HepG2 (cell line): ENCODE measurements around the gene TMEM11. TPM values are rescaled to one million over a fixed set of nuclear protein-coding genes. Genes with fewer than 3 reads are reported as not detected.

Experiments
- ATAC-seq: fragments of 200-7000 bp; cut with Tn5 transposase; 3 replicates; pipeline ENCODE4 v1.9.1; 2020; ENCODE audit warnings: mild to moderate bottlenecking, moderate library complexity
- BruUV-seq: library from RNA; stranded (reverse); fragments of 400-500 nt; replicated peaks from 2 replicates; lab custom pipeline; 2021; lab: Mats Ljungman, UMichigan
- CTCF ChIA-PET: fragments of 300-600 bp; formaldehyde crosslinking; extraction: SDS; loops from one replicate; lab custom pipeline; 2021; ENCODE audit warnings: low total read pairs, inconsistent platforms, low intra/inter-chr PET ratio; lab: Yijun Ruan, JAX
- POLR2A ChIA-PET: fragments of 350-600 bp; sonication (Branson Sonifier 250); formaldehyde crosslinking; loops from one replicate; lab custom pipeline; 2020; ENCODE audit warnings: antibody characterized with exemption, inconsistent platforms; lab: Yijun Ruan, JAX
- DNase-seq: peaks from one replicate; pipeline ENCODE4 v3.0.0-alpha.2; 2015; ENCODE audit warnings: low spot score
- FAIRE-seq: peaks from 3 replicates; lab custom pipeline; 2011; peaks lifted over from hg19 to GRCh38; lab: Jason Lieb, UNC
- H2AFZ ChIP-seq: one replicate; pipeline ENCODE4 v1.6.1; 2011; ENCODE audit warnings: low read length, inconsistent platforms
- H3K27ac ChIP-seq: fragments of 300-600 bp; 3 replicates; pipeline ENCODE4 v1.8.0; 2011; ENCODE audit warnings: mixed run types, mild to moderate bottlenecking, mixed read lengths, low read length, inconsistent platforms; ENCODE audit not compliant: insufficient read depth; ENCODE audit errors: extremely low read length
- H3K27me3 ChIP-seq, 2 experiments: fragments of 200-600 bp in 1 of 2; 2 replicates in 1 of 2; 3 replicates in 1 of 2; pipeline versions ENCODE4 v1.6.0 to v1.8.0; 2011; ENCODE audit warnings: low read length in 2 of 2, mild to moderate bottlenecking in 2 of 2, moderate library complexity in 2 of 2, inconsistent platforms in 1 of 2; ENCODE audit not compliant: insufficient read depth in 2 of 2, control insufficient read depth in 1 of 2
- H3K36me3 ChIP-seq, 2 experiments: fragments of 200-600 bp in 1 of 2; replicated peaks in 1 of 2; 2 replicates in 1 of 2; 3 replicates in 1 of 2; pipeline versions ENCODE4 v1.5.1 to v1.8.0; 2011; ENCODE audit warnings: low read length in 2 of 2, inconsistent platforms in 1 of 2; ENCODE audit not compliant: insufficient read depth in 2 of 2, control insufficient read depth in 1 of 2
- H3K4me1 ChIP-seq: 2 replicates; pipeline ENCODE4 v1.5.1; 2012; ENCODE audit warnings: low read length, inconsistent platforms; ENCODE audit not compliant: insufficient read depth
- H3K4me2 ChIP-seq: 2 replicates; pipeline ENCODE4 v1.6.0; 2011; ENCODE audit warnings: low read depth, low read length, inconsistent platforms
- H3K4me3 ChIP-seq, 3 experiments: fragments of 200-600 bp in 1 of 3; sonication (generic), shearing (Covaris generic) in 1 of 3; replicated peaks in 1 of 3; 2 replicates each; pipeline ENCODE4 v1.5.1; 2011 to 2016; ENCODE audit warnings: low read length in 3 of 3, inconsistent platforms in 2 of 3, low read depth in 2 of 3, mild to moderate bottlenecking in 2 of 3, control low read depth in 1 of 3, mixed read lengths in 1 of 3; ENCODE audit not compliant: insufficient read depth in 1 of 3
- H3K79me2 ChIP-seq: one replicate; pipeline ENCODE4 v1.6.1; 2011; ENCODE audit warnings: low read length, inconsistent platforms; ENCODE audit not compliant: insufficient read depth
- H3K9ac ChIP-seq: 2 replicates; pipeline ENCODE4 v1.6.0; 2011; ENCODE audit warnings: mild to moderate bottlenecking, low read depth, low read length, inconsistent platforms; ENCODE audit not compliant: insufficient read depth
- H3K9me3 ChIP-seq: 2 replicates; pipeline ENCODE4 v1.5.1; 2012; ENCODE audit warnings: mild to moderate bottlenecking, low read length
- H4K20me1 ChIP-seq: 2 replicates; pipeline ENCODE4 v1.6.0; 2011; ENCODE audit warnings: inconsistent platforms, mild to moderate bottlenecking, low read length, moderate library complexity; ENCODE audit not compliant: insufficient read depth
- AHDC1 ChIP-seq: sonication (generic); formaldehyde crosslinking; IDR thresholded peaks from 2 replicates; pipeline ENCODE4 v1.5.1; 2020; ENCODE audit warnings: mild to moderate bottlenecking, missing genetic modification reagents, borderline replicate concordance
- ATF1 ChIP-seq: IDR thresholded peaks from 2 replicates; pipeline ENCODE4 v1.6.1; 2016; ENCODE audit warnings: mild to moderate bottlenecking, control low read depth
- ATM ChIP-seq: fragments of 450-650 bp; IDR thresholded peaks from 2 replicates; pipeline ENCODE4 v1.7.1; 2017; ENCODE audit warnings: mild to moderate bottlenecking, borderline replicate concordance
- DDIT3 ChIP-seq: sonication (generic); formaldehyde crosslinking; IDR thresholded peaks from 2 replicates; pipeline ENCODE4 v1.4.0; 2020; ENCODE audit warnings: mild to moderate bottlenecking, missing genetic modification reagents
- HOXA3 ChIP-seq: sonication (generic); formaldehyde crosslinking; IDR thresholded peaks from 2 replicates; pipeline ENCODE4 v1.5.0; 2020; ENCODE audit warnings: missing genetic modification reagents
- MED13 ChIP-seq: sonication (generic); formaldehyde crosslinking; IDR thresholded peaks from 2 replicates; pipeline ENCODE4 v1.5.0; 2020; ENCODE audit warnings: missing genetic modification reagents
- MTA1 ChIP-seq: sonication (generic); formaldehyde crosslinking; IDR thresholded peaks from 2 replicates; pipeline ENCODE4 v1.4.0; 2020; ENCODE audit warnings: missing genetic modification reagents, mild to moderate bottlenecking, borderline replicate concordance
- PREB ChIP-seq: sonication (generic); formaldehyde crosslinking; IDR thresholded peaks from 2 replicates; pipeline ENCODE4 v1.4.0; 2020; ENCODE audit warnings: missing genetic modification reagents
- ZNF256 ChIP-seq: sonication (generic); formaldehyde crosslinking; conservative IDR thresholded peaks from 2 replicates; pipeline ENCODE4 v1.4.0; 2020; ENCODE audit warnings: missing genetic modification reagents
- ZNF276 ChIP-seq: sonication (generic); formaldehyde crosslinking; IDR thresholded peaks from 2 replicates; pipeline ENCODE4 v1.4.0; 2020; ENCODE audit warnings: mild to moderate bottlenecking, low read depth, missing genetic modification reagents
- ZNF512 ChIP-seq: sonication (generic); formaldehyde crosslinking; IDR thresholded peaks from 2 replicates; pipeline ENCODE4 v1.4.0; 2020; ENCODE audit warnings: mild to moderate bottlenecking, missing genetic modification reagents
- ZNF572 ChIP-seq: sonication (generic); formaldehyde crosslinking; IDR thresholded peaks from 2 replicates; pipeline ENCODE4 v1.5.1; 2020; ENCODE audit warnings: mild to moderate bottlenecking, missing genetic modification reagents
- ZNF644 ChIP-seq: IDR thresholded peaks from 2 replicates; pipeline ENCODE4 v1.6.1; 2016; ENCODE audit warnings: low read depth
- ZNF672 ChIP-seq: sonication (generic); formaldehyde crosslinking; IDR thresholded peaks from 2 replicates; pipeline ENCODE4 v1.8.1; 2022; ENCODE audit warnings: missing genetic modification reagents
- ZNF773 ChIP-seq: sonication (generic); formaldehyde crosslinking; IDR thresholded peaks from 2 replicates; pipeline ENCODE4 v1.4.0; 2020; ENCODE audit warnings: missing genetic modification reagents, borderline replicate concordance
- ZNF878 ChIP-seq: sonication (generic); formaldehyde crosslinking; IDR thresholded peaks from 2 replicates; pipeline ENCODE4 v1.8.1; 2023; ENCODE audit warnings: mild to moderate bottlenecking, missing genetic modification reagents, moderate library complexity
- WGBS: methylation state at CpG from one replicate; pipeline ENCODE4 v1.1.6; 2017; ENCODE audit warnings: low lambda C conversion rate; 5-methylcytosine and 5-hydroxymethylcytosine counted together
- in situ Hi-C: cut with HindIII; loops from 2 replicates; pipeline ENCODE4 v1.10.0; 2017; ENCODE audit warnings: low pct_unique_long_range_greater_than_20kb; ENCODE audit not compliant: extremely low pct_ligation_motif_present
- intact Hi-C: fragments of 100-400 bp; cut with micrococcal nuclease; formaldehyde crosslinking; loops from one replicate; pipeline ENCODE4 v1.10.0; 2022; ENCODE audit not compliant: unreplicated experiment
- polyA plus RNA-seq, 8 experiments: library from polyadenylated mRNA; depleted of rRNA in 3 of 8; stranded (reverse) in 7 of 8; unstranded in 1 of 8; fragments of >200 nt; fragmentation: Illumina TruSeq in 4 of 8; extraction: Trizol in 4 of 8; gene quantifications; 2 replicates each; pipeline versions ENCODE4 v1.2.1 to v1.2.3, GENCODE V29; 2011 to 2016; ENCODE audit warnings: low read depth in 4 of 8, missing spikeins in 1 of 8, mixed read lengths in 1 of 8; ENCODE audit not compliant: insufficient read depth in 1 of 8
- total RNA-seq, 5 experiments: library from RNA; depleted of rRNA; stranded (reverse); fragments of >200 nt; fragmentation: Illumina TruSeq; extraction: Trizol; gene quantifications; 2 replicates each; pipeline ENCODE4 v1.2.3, GENCODE V29; 2016; ENCODE audit warnings: low read depth in 1 of 5

The TMEM11 gene
- total and polyA plus RNA-seq, 2 of the 13 experiments (the other 11 are each of a cell fraction or from before 2014, with no cell fraction given) = 18.7 to 35.0 TPM

GRCh38 chr17:21184570-21184969 is 29.4 kb downstream of the TMEM11 start:
- Histone ChIP-seq H3K9ac (no peak overlapping the region), H3K4me1 (peaks cover 9% of the 10 kb centered on the region), H3K36me3 (peaks cover 6 to 41% of the 10 kb centered on the region in 2 experiments; a peak in 4 of 5 replicates), H3K27me3 (no peaks in the 10 kb centered on the region), H3K27ac (no peak overlapping the region), H3K79me2 (no peaks in the 10 kb centered on the region), H3K4me2 (no peak overlapping the region), H3K4me3 (no peak overlapping the region), H4K20me1 (no peaks in the 10 kb centered on the region), H2AFZ (no peak overlapping the region), H3K9me3 (no peaks in the 10 kb centered on the region)
- no peak for FAIRE-seq
- POLR2A ChIA-PET = no interaction called here
- intact Hi-C loops (no loop called here), in situ Hi-C loops (no loop called here)
- BruUV-seq = no TSS peak
- DNase-seq = no peak
- CTCF ChIA-PET = no interaction called here
- 98% methylated on average over 3 of the region's 3 CpGs for WGBS
- ATAC-seq = no peak
- TF ChIP-seq ATM (no peak), ZNF773 (CRISPR knock-in tag) (no peak), ZNF878 (CRISPR knock-in tag) (no peak), AHDC1 (CRISPR knock-in tag) (no peak), ZNF672 (CRISPR knock-in tag) (no peak), ZNF276 (CRISPR knock-in tag) (no peak), PREB (CRISPR knock-in tag) (no peak), ATF1 (CRISPR knock-in tag) (no peak), HOXA3 (CRISPR knock-in tag) (no peak), MED13 (CRISPR knock-in tag) (no peak), MTA1 (CRISPR knock-in tag) (no peak), ZNF512 (CRISPR knock-in tag) (no peak), ZNF644 (CRISPR knock-in tag) (no peak), DDIT3 (no peak), ZNF572 (CRISPR knock-in tag) (no peak), ZNF256 (CRISPR knock-in tag) (no peak)
